ENCODE data around the gene HAO2.
"Not testable (repeated sequence)": the region's sequence is repeated elsewhere in the genome, so short reads cannot be mapped to it uniquely, and the experiment has no call there.

Gene HAO2

GRCh38 chr1:119347858-119348257 is 20.7 kb upstream of the HAO2 start:
- no peak for DNase-seq

DNA sequence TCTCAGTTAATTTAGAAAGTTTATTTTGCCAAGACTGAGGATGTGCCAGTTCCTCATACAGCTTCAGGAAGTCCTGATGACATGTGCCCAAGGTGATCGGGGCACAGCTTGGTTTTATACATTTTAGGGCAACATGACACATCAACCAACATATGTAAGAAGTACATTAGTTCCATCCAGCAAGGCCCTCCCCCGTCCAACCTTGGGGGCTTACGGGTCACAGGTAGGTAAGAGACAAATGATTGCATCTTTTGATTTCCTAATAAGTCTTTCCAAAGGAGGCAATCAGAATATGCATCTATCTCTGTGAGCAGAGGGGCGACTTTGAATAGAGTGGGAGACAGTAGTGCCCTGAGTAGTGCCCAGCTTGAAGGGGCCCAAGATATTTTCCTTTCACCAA is 19.6 kb upstream of the HAO2 start:
- no peak for DNase-seq

DNA sequence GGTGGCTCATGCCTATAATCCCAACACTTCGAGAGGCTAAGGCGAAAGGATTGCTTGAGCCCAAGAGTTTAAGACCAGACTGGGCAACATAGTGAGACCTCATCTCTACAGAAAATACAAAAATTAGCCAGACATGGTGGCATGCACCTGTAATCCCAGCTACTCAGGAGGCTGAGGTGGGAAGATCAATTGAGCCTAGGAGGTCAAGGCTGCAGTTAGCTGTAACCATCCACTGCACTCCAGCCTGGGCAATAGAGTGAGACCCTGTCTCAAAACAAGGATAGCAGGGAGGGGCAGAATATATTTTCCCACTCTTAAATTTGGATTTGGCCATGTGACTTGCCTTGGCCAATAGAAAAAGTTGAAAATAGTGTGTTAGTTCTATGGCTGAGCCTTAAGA is 17.7 kb upstream of the HAO2 start:
- DNase-seq: not testable (repeated sequence)

- no peak for DNase-seq
Measured at GRCh38 chr1:119351997-119352396, 16.6 kb upstream of the HAO2 start.

DNA sequence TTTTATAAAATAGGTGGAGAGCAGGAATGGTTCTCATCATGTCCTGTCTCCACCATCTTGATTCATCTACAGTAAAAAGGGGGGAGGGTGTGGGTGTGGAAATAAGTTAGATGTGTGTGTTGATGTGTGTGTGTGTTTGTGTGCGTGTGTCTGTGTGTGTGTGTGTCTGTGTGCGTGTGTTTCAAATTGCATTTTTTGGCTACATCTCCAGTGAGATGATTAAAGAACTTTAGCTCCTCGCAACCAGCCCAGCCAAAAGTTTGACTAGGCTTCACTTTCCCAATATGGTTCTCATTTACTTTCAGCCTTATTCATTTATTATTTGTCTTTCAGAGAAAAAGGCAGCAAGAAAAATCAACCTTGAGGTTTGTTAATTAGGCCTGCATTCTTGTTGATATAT is 14.7 kb upstream of the HAO2 start:
- no peak for DNase-seq

DNA sequence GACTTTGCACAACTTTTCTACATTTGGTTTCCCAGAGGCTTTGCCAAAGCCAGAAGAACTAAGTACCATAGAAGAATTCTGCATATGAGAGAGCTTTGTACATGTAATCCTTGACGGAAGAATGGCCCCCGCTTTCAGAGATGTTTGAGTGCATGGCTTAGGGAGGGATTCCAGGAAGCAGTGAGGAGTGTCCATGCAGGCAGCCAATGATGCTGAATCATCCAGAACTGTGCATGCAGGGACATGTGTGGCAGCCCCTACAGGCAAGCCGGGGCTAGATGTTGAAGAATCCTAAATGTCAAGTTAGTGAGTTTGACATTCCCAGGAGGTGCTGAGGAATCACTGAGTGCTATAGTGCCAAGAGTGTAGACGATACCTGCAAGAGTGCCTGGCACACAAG is 9.9 kb upstream of the HAO2 start:
- no peak for DNase-seq

DNA sequence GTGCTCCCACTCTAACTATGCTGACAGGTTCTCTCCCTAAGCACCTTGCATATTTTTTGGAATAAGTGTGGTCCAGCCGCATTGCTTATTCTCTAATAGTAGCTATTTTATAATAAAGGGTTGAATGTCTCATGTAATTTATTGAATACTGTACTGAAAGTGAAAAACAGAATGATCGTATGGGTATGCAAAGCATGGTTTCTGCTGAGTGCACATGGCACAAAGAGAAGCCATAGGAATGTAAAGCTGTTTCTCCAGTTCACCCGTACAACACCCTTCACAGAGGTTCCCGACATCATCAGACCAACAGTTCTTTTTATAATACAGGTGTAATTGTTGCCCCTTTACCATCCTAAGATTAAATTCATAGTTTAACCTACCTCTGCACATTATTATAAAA is 8.9 kb upstream of the HAO2 start:
- DNase-seq: no peak

GRCh38 chr1:119361205-119361604 is 7.4 kb upstream of the HAO2 start:
- DNase-seq: no peak

DNA sequence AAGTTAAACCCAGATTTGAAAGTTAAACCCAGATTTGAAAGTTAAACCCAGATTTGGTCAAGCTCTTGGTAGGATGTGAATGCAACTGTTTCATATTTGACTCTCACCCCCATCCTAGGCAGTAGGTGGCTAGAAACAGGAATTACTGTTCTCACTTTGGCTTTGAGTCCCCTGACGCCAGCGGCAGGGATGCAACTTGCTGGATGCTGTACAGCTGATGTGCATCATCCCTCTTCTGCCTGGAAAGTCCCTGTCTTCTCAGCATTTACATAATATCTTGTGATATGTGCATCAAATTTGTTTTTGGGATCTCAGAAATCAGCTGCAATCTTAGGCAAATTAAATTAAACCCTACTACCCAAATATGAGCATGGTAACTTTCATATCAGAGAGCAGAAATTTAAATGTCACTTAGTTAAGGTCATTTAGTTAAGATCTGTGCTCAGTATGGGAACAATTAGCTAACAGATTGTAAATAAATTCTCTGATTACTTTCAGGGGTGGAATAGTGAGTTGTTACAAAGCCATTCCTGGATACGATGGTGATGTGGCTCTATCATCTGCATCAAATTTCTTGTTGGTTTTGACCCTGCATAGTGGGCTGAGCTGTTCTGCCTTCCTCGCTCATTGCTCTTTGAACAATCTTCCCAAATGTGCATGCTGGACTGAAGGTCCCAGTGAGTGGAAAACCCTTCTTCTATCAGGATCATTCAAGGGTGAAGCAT is 6.8 kb upstream of the HAO2 start:
- DNase-seq: no peak

DNA sequence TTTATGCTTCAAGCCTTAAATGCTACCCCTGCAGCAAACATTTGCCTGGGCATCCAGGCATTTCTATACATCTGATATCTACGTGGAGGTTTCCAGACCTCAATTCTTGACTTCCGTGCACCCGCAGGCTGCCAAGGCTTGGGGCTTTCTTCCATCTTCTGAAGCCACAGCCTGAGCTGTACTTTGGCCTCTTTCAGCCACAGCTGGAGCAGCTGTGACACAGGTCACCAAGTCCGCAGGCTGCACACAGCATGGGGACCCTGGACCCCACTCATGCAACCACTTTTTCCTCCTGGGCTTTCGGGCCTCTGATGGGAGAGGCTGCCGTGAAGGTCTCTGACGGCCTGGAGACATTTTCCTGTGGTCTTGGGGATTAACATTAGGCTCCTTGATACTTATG is 5.4 kb upstream of the HAO2 start:
- DNase-seq: no peak

DNA sequence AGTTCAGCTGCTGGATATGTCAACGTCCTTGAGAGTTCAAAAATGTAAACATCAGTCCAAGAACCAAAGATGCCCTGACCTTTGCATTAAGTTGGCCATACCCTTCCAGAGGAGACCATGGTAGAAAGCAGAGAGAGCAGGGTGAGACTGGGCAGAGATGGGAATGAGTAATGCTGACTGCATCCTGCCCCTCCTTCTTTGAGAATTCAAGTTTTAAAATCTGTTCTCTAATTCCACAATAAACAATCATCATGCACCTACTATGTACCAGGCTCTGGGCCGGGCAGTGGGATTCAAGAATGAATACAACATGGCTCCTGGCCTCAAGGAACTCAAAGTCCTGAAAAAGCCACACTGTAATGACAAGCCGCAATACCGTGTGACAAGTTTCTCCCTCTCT is 3.9 kb upstream of the HAO2 start:
- no peak for DNase-seq

DNA sequence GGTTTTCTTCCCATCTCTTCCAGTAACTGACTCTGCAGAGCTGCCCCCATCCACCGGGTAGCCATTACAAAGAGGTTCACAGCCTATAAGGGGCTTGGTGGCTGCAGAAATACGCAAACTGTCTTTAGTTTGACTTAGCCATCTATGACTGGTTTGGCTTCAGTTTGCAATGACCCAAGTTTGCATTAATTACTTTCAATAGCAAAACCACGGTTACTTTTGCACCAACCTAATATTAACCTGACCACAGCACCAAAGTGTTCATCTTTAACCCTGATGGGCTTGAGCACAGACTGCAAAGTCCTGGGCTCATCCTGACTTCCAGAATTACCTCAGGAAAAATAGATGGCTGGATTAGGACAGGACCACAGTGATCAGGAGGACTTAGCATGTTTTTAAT is 2.2 kb upstream of the HAO2 start:
- DNase-seq: no peak

- DNase-seq: no peak
Measured at GRCh38 chr1:119367432-119368124, 1.0 kb upstream of the HAO2 start.

DNA sequence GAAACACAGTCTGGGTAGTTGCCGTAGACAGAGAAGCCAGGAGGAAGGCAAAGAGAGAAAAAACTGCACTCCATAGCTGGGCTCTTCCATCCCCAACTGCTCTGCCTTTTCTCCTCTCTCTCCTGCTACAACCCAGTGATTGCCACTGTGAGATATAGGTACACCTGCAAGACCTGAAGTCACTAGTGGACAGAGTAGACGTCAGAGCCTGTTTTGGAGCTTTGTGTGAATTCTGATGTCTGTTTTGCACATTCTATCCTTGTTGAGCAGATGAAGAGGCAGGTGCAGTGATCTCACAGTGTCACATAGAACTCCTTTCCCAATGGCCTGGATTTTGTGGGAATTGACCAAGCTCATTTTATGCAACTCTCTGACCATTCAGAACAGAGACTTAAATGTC is 2.2 kb downstream of the HAO2 start:
- no peak for DNase-seq

- no peak for DNase-seq
Measured at GRCh38 chr1:119371815-119372214, 3.2 kb downstream of the HAO2 start.

GRCh38 chr1:119372503-119373086 is 4.0 kb downstream of the HAO2 start:
- no peak for DNase-seq

GRCh38 chr1:119373465-119373864 is 4.9 kb downstream of the HAO2 start:
- DNase-seq: no peak

DNA sequence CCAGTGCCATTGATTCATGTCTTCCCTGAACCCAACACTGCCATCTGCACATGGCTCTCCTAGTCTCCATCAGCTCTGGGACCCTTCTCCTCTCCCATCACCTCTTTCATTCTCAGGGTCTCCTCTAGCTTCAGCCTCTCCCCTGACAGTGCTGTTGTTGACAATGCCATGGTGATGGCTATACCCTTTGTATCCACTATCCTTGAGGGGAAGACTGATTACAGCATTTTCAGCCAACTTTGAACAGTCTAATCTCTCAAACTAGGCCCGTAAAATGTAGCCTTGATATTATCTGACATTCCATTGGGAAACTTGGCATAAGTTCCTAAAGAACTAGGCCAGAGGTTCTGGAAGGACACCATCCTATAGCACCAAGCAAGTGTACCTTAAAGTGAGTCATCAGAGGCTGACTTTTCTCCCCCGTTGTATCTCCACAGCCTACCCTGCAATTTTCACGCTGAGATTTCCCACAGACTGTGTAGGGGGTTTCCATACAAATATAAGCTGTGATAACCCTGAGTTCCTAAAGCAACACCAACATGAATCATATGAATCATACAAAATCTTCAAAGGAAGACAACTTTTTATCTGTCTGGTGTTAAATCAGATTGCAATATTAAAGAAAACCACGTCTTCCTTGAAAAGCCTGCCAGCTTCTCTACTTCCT is 5.8 kb downstream of the HAO2 start:
- no peak for DNase-seq

DNA sequence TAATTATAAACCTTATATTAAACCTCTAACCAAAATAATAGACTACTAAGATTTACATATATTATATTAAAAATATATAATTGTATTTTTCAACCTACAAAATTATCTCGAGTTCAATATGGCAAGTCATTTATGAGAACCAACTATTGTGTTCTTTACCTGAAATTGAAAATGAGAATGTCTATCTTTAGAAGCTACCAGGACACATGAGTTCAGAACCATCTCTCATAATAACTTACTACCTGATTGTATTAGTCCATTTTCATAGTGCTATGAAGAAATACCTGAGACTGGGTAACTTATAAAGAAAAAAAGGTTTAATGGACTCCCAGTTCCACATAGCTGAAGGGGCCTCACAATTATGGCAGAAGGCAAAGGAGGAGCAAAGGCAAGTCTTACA is 6.8 kb downstream of the HAO2 start:
- DNase-seq: no peak

- DNase-seq: no peak
Measured at GRCh38 chr1:119376594-119376993, 8.0 kb downstream of the HAO2 start.

GRCh38 chr1:119377594-119377993 is 9.0 kb downstream of the HAO2 start:
- DNase-seq: not testable (repeated sequence)

GRCh38 chr1:119379117-119379516 is 10.5 kb downstream of the HAO2 start:
- DNase-seq: no peak

DNA sequence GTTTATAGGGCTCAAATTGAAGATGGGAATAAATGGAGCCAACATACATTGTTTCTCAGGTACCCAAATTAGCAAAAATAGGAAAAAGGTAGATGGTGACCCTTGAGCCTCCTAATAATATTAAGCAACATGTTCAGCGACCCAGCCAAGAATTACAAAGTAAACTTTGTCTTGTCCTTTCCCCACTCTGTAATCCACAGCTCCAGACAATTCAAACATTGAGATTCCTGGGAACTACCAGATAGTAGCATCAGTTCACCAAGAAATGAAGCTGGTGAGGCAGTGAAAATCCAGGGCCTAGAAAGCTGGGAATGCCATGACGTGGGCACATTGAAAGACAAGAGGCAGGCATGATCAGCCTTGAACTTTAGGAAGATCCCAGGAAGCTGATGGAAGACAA is 11.7 kb downstream of the HAO2 start:
- DNase-seq: no peak

Data from stimulated activated CD4-positive, alpha-beta T cell treated with anti-CD3 and anti-CD28 coated beads, Interleukin-12 subunit alpha, Interleukin-12 subunit beta, amount 100 ng/mL, for 4 hours (primary cell).